PC-3 (cell line): ENCODE measurements around the gene KRTAP3-2. TPM values are rescaled to one million over a fixed set of nuclear protein-coding genes. Genes with fewer than 3 reads are reported as not detected.
A peak's percentile ranks its signal among the peaks of the same experiment; 100 is the strongest.

Source experiments
- ATAC-seq: fragments of 200-7000 bp; cut with Tn5 transposase; 2 replicates; pipeline ENCODE4 v1.9.1; 2020; ENCODE audit warnings: mild to moderate bottlenecking, moderate library complexity
- BruUV-seq: library from RNA; stranded (reverse); fragments of 400-500 nt; replicated peaks from 2 replicates; lab custom pipeline; 2021; lab: Mats Ljungman, UMichigan
- CTCF ChIA-PET: fragments of 300-600 bp; sonication (Branson Sonifier 250); formaldehyde crosslinking; loops from one replicate; lab custom pipeline; 2022; ENCODE audit warnings: antibody characterized with exemption; lab: Charles Lee
- POLR2A ChIA-PET: fragments of 300-600 bp; sonication (Branson Sonifier 250); formaldehyde crosslinking; loops from one replicate; lab custom pipeline; 2022; ENCODE audit warnings: antibody characterized with exemption; ENCODE audit not compliant: unreplicated experiment; lab: Charles Lee
- DNase-seq: peaks from one replicate; pipeline ENCODE4 v3.0.0-alpha.2; 2015
- H2AFZ ChIP-seq: fragments of 300-600 bp; sonication (generic); 2 replicates; pipeline ENCODE4 v1.6.0; 2016; ENCODE audit warnings: antibody characterized with exemption, low read length
- H3F3A ChIP-seq: fragments of 300-600 bp; sonication (generic); one replicate; pipeline ENCODE4 v1.6.0; 2017; ENCODE audit warnings: antibody characterized with exemption, low read length, control low read depth, mild to moderate bottlenecking; ENCODE audit not compliant: unreplicated experiment
- H3K27ac ChIP-seq: fragments of 300-600 bp; sonication (generic); 2 replicates; pipeline ENCODE4 v1.5.1; 2016; ENCODE audit warnings: mild to moderate bottlenecking, low read length
- H3K27me3 ChIP-seq: fragments of 300-600 bp; sonication (generic); 2 replicates; pipeline ENCODE4 v1.6.1; 2016; ENCODE audit warnings: low read length, mixed read lengths
- H3K36me3 ChIP-seq: fragments of 300-600 bp; sonication (generic); 2 replicates; pipeline ENCODE4 v1.6.1; 2016; ENCODE audit warnings: low read depth, mixed run types, low read length, mixed read lengths
- H3K4me1 ChIP-seq: fragments of 300-600 bp; sonication (generic); 2 replicates; pipeline ENCODE4 v1.5.1; 2016; ENCODE audit warnings: low read length; ENCODE audit not compliant: insufficient read depth
- H3K4me2 ChIP-seq: fragments of 300-600 bp; sonication (generic); 2 replicates; pipeline ENCODE4 v1.6.0; 2016; ENCODE audit warnings: low read length
- H3K4me3 ChIP-seq: fragments of 300-600 bp; sonication (generic); 2 replicates; pipeline ENCODE4 v1.5.1; 2016; ENCODE audit warnings: mild to moderate bottlenecking, low read length, mixed read lengths
- H3K79me2 ChIP-seq: fragments of 300-600 bp; sonication (generic); 2 replicates; pipeline ENCODE4 v1.6.1; 2017; ENCODE audit warnings: low read length, mixed read lengths
- H3K9ac ChIP-seq: fragments of 300-600 bp; sonication (generic); 2 replicates; pipeline ENCODE4 v1.6.0; 2016; ENCODE audit warnings: mild to moderate bottlenecking, low read length
- H3K9me2 ChIP-seq: fragments of 300-600 bp; sonication (generic); replicated peaks from 2 replicates; pipeline ENCODE4 v1.6.1; 2016; ENCODE audit warnings: mixed run types, low read length, mixed read lengths
- H3K9me3 ChIP-seq: fragments of 300-600 bp; sonication (generic); 2 replicates; pipeline ENCODE4 v1.6.1; 2016; ENCODE audit warnings: low read length, mixed read lengths
- H4K20me1 ChIP-seq: fragments of 300-600 bp; sonication (generic); 2 replicates; pipeline ENCODE4 v1.6.1; 2016; ENCODE audit warnings: low read length, mixed read lengths
- CTCF ChIP-seq: fragments of 300-600 bp; sonication (generic); conservative IDR thresholded peaks from 2 replicates; pipeline ENCODE4 v1.5.1; 2017; ENCODE audit warnings: antibody characterized with exemption, low read depth, mild to moderate bottlenecking, low read length
- EZH2 ChIP-seq: fragments of 300-600 bp; sonication (generic); IDR thresholded peaks from one replicate; pipeline ENCODE4 v1.6.1; 2017; ENCODE audit warnings: antibody characterized with exemption, mild to moderate bottlenecking, low read length; ENCODE audit not compliant: unreplicated experiment
- EZH2phosphoT487 ChIP-seq: fragments of 300-600 bp; sonication (generic); IDR thresholded peaks from 2 replicates; pipeline ENCODE4 v1.6.1; 2018; ENCODE audit warnings: mild to moderate bottlenecking, antibody characterized with exemption, low read length, borderline replicate concordance
- intact Hi-C: fragments of 100-400 bp; cut with micrococcal nuclease; formaldehyde crosslinking; loops from 2 replicates; pipeline ENCODE4 v1.9.0; 2023
- total RNA-seq: library from RNA; depleted of rRNA; stranded (reverse); fragments of >200 nt; gene quantifications from 2 replicates; pipeline ENCODE4 v1.2.3, GENCODE V29; 2014

KRTAP3-2 gene
- total RNA-seq, 1 experiment from 2014 or later, result not detected

DNA sequence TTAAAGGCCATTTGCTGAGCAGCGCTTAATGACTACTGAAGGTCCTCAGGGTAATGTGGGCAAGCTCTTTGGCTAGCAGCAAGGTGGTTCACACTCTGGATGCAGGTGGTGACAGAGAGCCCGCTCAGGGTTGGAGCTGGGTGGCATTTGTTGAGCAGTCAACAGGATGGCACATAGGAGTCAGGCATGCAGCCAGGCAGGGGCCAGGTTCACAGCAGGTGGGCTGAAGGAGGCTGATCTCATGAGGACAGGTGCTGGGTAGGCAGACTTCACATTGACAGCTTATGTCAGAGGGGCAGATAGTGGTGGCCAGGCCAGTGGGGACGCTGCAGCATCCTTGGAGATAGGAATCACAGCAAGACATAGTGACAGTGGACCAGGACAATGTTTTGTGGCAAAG lies 4.7 kb upstream of the KRTAP3-2 start:
- Histone ChIP-seq H4K20me1 (no peaks in the 10 kb centered on the region), H3K9me3 (no peaks in the 10 kb centered on the region), H2AFZ (no peak overlapping the region), H3K4me1 (peaks cover 32% of the 10 kb centered on the region), H3F3A (no peaks in the 10 kb centered on the region), H3K9ac (no peak overlapping the region), H3K4me2 (no peak overlapping the region), H3K79me2 (no peaks in the 10 kb centered on the region), H3K36me3 (no peaks in the 10 kb centered on the region), H3K27ac (no peak overlapping the region), H3K9me2 (no peaks in the 10 kb centered on the region), H3K4me3 (no peak overlapping the region), H3K27me3 (no peaks in the 10 kb centered on the region)
- ChIA-PET POLR2A (no interaction called here), CTCF (no interaction called here)
- DNase-seq (no peak), ATAC-seq (no peak)
- TF ChIP-seq EZH2phosphoT487 (no peak), CTCF (no peak), EZH2 (no peak)
- intact Hi-C loops, result loop anchor here (10.0 kb wide), 2 partner anchors 60 to 90 kb away; partner anchors contain the start of genes KRTAP2-3 and KRTAP2-4
- BruUV-seq, result no TSS peak

GRCh38 chr17:41003926-41004325 lies 4.2 kb upstream of the KRTAP3-2 start:
- H3K4me1 ChIP-seq, result peaks cover 28% of the 10 kb centered on the region
- no peak overlapping the region for H3K4me2 ChIP-seq
- H3K9me3 ChIP-seq, result no peaks in the 10 kb centered on the region
- no peak overlapping the region for H3K4me3 ChIP-seq
- ATAC-seq (no peak), DNase-seq (no peak)
- no peaks in the 10 kb centered on the region for H3K36me3 ChIP-seq
- TF ChIP-seq EZH2phosphoT487 (no peak), EZH2 (no peak), CTCF (no peak)
- no peaks in the 10 kb centered on the region for H3F3A ChIP-seq
- H4K20me1 ChIP-seq, result no peaks in the 10 kb centered on the region
- H3K27me3 ChIP-seq, result no peaks in the 10 kb centered on the region
- H2AFZ ChIP-seq, result no peak overlapping the region
- BruUV-seq, result no TSS peak
- intact Hi-C loops, result loop anchor here (10.0 kb wide), 2 partner anchors 61 to 89 kb away; partner anchors contain the start of genes KRTAP2-3 and KRTAP2-4
- H3K79me2 ChIP-seq, result no peaks in the 10 kb centered on the region
- no peak overlapping the region for H3K9ac ChIP-seq
- no peaks in the 10 kb centered on the region for H3K9me2 ChIP-seq
- CTCF ChIA-PET, result no interaction called here
- H3K27ac ChIP-seq, result no peak overlapping the region
- POLR2A ChIA-PET, result no interaction called here

- no peaks in the 10 kb centered on the region for H3K36me3 ChIP-seq
- H2AFZ ChIP-seq, result peak overlapping the region; percentile 32; the same call in 1 of the 2 replicates
- peaks cover 21% of the 10 kb centered on the region for H3K4me1 ChIP-seq
- H3K9me2 ChIP-seq, result no peaks in the 10 kb centered on the region
- ATAC-seq (peak; percentile 69), DNase-seq (peak; percentile 61)
- CTCF ChIA-PET, result no interaction called here
- H3F3A ChIP-seq, result no peaks in the 10 kb centered on the region
- POLR2A ChIA-PET, result no interaction called here
- no peak overlapping the region for H3K4me3 ChIP-seq
- no peaks in the 10 kb centered on the region for H4K20me1 ChIP-seq
- intact Hi-C loops, result loop anchor here (10.0 kb wide), 2 partner anchors 62 to 88 kb away; partner anchors contain the start of genes KRTAP2-3 and KRTAP2-4
- peak overlapping the region; percentile 35; the same call in 1 of the 2 replicates for H3K4me2 ChIP-seq
- no peaks in the 10 kb centered on the region for H3K9me3 ChIP-seq
- H3K9ac ChIP-seq, result no peak overlapping the region
- H3K27me3 ChIP-seq, result no peaks in the 10 kb centered on the region
- H3K27ac ChIP-seq, result peak overlapping the region; percentile 23
- TF ChIP-seq CTCF (no peak), EZH2phosphoT487 (no peak)
- no TSS peak for BruUV-seq
- H3K79me2 ChIP-seq, result no peaks in the 10 kb centered on the region
Measured at GRCh38 chr17:41002814-41003213, 3.1 kb upstream of the KRTAP3-2 start.
